NCI-H1694 (cell line): ENCODE results near the gene THBS1.

ENCODE experiments used
- DNase-seq: peaks from one replicate; lab custom pipeline; 2025; lab: John Stamatoyannopoulos, UW

Gene THBS1

GRCh38 chr15:39580485-39581241 lies at the start of gene THBS1:
Gene THBS1 (plus strand): TSS chr15:39581079. CDS start chr15:39581858, 779 bp downstream.
- no peak for DNase-seq

GRCh38 chr15:39534996-39535395 lies 45.9 kb upstream of the THBS1 start:
- DNase-seq, result no peak

- DNase-seq, result no peak
These were observed 45.4 kb upstream of the THBS1 start for GRCh38 chr15:39535466-39535865.

- no peak for DNase-seq
These were observed 41.9 kb upstream of the THBS1 start for GRCh38 chr15:39538936-39539335.

GRCh38 chr15:39539466-39539865 lies 41.4 kb upstream of the THBS1 start:
- DNase-seq, result no peak

GRCh38 chr15:39539973-39540558 lies 40.8 kb upstream of the THBS1 start:
- DNase-seq, result no peak

GRCh38 chr15:39542385-39543065 lies 38.4 kb upstream of the THBS1 start:
- no peak for DNase-seq

GRCh38 chr15:39543651-39544050 lies 37.2 kb upstream of the THBS1 start:
- no peak for DNase-seq

- DNase-seq, result no peak
These were observed 34.0 kb upstream of the THBS1 start for GRCh38 chr15:39546842-39547241.

GRCh38 chr15:39548561-39548960 lies 32.3 kb upstream of the THBS1 start:
- DNase-seq, result no peak

- DNase-seq, result no peak
These were observed 31.0 kb upstream of the THBS1 start for GRCh38 chr15:39549912-39550311.

- DNase-seq, result no peak
These were observed 29.4 kb upstream of the THBS1 start for GRCh38 chr15:39551476-39551875.

GRCh38 chr15:39552556-39552955 lies 28.3 kb upstream of the THBS1 start:
- DNase-seq, result no peak

GRCh38 chr15:39553947-39554693 lies 26.8 kb upstream of the THBS1 start:
- no peak for DNase-seq

GRCh38 chr15:39554746-39555387 lies 26.0 kb upstream of the THBS1 start:
- no peak for DNase-seq

GRCh38 chr15:39555885-39556284 lies 25.0 kb upstream of the THBS1 start:
- DNase-seq, result peak; percentile 38

- DNase-seq, result peak; percentile 84
These were observed 24.4 kb upstream of the THBS1 start for GRCh38 chr15:39556461-39556860.

GRCh38 chr15:39558421-39558820 lies 22.5 kb upstream of the THBS1 start:
- no peak for DNase-seq

- no peak for DNase-seq
These were observed 15.8 kb upstream of the THBS1 start for GRCh38 chr15:39564972-39565665.

GRCh38 chr15:39565851-39566250 lies 15.0 kb upstream of the THBS1 start:
- no peak for DNase-seq

GRCh38 chr15:39573287-39573686 lies 7.6 kb upstream of the THBS1 start:
- no peak for DNase-seq
